NCI-H1417 treated with DMSO at 0.1 percent for 48 hours (cell line): ENCODE measurements around the gene ANTXR1.

Experiments
- DNase-seq: peaks from one replicate; lab custom pipeline; 2025; lab: John Stamatoyannopoulos, UW

ANTXR1 gene

DNA sequence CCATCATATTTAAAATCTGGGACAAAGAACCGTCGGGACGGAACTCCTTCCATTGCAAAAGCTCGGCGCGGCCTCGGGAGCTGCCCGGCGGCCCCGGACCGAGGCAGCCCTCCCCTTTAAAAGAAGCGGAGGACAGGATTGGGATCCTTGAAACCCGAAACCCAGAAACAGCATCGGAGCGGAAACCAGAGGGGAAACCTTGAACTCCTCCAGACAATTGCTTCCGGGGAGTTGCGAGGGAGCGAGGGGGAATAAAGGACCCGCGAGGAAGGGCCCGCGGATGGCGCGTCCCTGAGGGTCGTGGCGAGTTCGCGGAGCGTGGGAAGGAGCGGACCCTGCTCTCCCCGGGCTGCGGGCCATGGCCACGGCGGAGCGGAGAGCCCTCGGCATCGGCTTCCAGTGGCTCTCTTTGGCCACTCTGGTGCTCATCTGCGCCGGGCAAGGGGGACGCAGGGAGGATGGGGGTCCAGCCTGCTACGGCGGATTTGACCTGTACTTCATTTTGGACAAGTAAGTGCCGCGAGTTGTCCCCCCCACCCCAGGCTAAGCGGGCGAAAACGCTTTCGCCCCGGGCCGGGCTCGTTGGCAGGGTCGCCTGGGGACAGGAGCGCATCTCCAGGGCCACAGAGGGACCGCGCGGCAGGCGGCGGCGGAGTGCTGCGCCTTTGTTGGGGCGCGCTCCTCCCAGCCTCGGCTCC lies at the start of gene ANTXR1:
Gene ANTXR1 (plus strand): TSS at position 38 of the 698 bp plus-strand sequence. CDS start 321 bp downstream, at position 359.
- DNase-seq = peak; percentile 32

DNA sequence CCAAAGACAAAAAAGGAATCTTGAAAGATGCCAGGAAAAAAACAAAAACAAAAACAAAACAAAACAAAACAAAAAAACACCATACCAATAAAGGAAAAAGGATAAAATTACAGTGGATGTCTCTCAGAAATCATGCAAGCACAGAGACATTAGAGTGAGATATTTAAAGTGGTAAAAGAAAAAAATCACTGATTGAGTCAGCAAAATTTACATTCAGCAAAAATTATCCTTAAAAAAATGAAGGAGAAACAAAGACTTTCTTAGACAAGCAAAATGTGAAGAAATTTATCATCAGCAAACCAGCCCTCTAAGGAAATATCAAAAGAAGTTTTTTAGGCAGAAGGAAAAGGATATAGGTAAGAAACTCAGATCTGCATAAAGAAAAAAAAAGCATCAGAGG lies 48.7 kb upstream of the ANTXR1 start:
- DNase-seq = no peak

DNA sequence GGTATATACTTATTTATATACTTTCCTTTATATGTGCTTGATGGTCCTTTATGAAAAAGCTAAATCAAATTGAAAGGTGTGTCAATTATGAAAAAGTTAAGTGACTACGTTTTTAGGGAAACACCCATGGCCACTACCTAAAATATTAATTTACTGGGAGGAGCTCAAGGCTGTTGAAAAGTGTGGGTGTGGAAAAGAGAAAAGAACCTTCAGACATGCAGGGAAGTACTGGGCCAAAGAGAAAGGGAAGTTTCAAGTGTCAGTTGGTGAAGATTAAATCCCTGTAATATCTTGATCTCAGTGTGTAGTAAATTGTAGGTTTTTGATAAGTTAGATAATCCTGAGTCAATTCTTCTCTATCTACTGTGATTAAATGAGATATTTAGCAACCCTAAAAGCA lies 44.8 kb upstream of the ANTXR1 start:
- DNase-seq = no peak

DNA sequence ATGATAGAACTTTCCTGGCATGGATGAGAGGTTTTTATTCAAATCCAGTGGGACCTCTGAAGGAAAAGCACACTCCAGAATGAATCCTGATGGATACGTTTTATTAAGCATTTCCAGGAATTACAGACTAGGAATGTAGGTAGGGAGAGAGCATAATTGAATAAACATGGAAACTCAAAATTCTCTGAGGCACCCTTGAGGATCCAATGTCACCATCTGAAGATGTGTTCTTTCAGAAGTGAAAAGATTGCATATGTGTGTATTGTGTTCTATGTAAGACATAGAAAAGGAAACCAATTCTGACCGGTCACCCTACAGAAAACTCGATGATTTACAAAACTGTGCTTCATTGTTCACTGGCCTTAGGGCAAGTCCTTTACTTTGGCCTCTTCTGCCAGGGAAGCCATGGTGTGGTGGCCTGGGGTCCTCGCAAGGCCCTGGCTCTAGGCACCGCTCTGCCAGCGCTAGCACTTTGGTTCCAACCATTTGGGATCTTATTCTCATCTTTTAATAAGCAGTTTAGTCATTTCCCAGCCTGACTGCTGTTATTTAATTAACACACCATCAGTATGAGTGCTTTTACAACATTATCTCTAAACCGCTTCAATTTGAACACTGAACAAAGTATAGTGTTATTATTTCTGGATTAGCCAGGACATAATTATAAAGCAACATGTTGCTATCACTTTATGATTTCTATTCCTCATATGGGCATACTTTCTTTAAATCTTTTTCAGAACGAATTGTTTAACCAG lies 43.1 kb upstream of the ANTXR1 start:
- no peak for DNase-seq

DNA sequence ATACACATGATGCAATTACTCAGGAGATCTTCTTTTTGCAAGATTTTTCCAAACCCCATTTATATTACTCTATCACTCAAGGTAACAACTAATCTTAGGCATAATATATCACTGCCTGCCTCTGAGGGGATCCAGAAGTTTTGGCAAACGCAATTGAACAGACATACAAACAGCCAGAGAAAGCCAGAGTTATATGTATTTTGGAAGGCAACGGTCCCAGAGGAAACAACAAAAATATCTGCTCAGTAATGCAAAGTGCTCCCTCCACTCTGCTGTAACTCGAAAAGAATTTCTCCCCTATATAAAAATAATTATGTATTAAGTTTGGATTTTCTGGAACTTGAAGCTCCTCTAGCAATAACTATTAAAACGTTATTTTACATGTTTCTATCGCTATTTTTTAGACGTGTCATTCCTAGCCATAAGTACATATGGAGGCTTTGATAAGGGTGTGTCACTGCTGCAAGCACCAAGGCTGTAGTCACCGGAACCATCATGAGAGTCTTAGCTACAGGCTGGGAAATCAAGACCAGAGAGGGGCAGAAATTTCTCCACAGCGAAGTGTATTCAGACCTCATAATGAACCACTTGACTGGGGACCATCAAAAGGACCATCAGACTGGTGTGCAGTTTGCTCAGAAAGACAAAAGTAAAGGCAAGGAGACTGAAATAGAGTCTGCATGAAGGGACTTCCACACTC lies 42.3 kb upstream of the ANTXR1 start:
- no peak for DNase-seq

DNA sequence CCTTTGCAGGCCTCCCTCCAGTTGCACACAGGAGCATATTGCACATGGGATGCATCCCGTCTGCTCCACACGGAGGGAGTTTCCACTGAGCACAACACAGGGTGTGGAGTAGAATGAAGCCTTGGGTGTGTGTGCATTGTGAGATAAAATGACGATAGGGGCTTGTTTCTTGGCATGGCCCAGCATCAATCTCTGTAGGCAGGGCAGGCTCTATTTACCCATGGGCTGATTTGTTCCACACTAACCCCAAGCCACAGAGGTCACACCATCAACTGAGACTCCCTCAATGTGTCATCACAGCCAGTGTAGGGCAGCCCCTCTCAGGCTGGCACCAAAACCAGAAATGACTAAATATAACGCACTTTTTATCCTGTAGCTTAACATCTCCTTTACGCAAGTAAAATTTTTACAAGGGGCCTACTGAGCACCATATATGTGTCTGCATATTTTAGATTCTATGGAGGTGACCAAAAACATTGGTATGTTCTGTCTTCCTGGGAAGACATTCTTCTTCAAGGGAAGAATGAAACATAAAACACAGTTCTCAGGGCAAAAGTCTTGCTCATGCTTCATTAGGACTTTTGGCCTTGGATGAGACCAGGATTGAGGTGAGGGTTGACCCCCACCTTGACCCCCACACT lies 41.3 kb upstream of the ANTXR1 start:
- no peak for DNase-seq

DNA sequence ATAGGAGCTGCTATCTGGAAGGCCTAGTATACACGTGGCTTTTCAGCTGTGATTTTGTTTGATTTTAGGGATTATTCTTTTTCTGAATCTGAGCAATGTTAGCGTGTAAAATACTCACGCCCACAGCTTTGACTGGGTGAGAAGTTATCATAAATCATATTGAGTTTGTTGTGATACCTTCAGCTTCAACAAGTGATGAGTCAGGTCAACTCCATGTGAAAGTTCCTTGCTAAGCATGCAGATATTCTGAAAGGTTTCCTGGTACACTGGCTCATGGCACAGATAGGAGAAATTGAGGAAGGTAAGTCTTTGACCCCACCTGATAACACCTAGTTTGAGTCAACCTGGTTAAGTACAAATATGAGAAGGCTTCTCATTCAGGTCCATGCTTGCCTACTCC lies 38.7 kb upstream of the ANTXR1 start, which contains the start of gene GKN1:
Gene GKN1 (plus strand): TSS at position 386 of the 400 bp plus-strand sequence. CDS start 42 bp downstream, outside the sequence.
- DNase-seq = no peak

DNA sequence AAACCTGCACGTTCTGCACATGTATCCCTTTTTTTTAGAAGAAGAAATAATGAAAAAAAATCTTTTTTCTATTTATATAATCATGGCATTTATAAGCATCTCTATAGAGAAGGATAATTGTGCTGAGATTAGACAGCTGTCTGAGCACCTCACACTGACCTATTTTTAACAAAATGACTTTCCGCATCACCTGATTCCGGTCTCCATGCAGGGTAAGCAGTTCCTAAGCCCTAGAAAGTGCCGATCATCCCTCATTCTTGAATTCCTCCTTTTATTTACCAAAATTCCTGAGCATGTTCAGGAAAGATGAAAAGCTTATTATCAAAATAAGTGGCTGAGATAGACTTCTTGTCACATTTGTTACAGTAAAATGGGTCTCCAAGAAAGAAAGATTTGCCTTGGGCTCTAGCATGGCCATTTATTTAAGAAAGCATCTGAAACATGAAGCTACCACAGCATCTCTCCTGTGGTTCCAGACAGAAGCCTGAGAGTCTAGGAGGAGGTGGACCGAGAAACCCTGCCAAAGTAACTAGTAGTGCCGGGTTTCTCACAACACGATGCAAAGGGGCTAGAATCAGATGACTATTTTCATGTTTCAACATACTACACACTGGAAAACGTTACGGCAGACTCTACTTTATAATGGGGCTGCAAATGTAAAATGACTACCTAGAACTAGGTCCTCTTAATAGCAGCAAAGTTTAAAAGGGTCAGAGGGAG lies 37.9 kb upstream of the ANTXR1 start:
- no peak for DNase-seq

DNA sequence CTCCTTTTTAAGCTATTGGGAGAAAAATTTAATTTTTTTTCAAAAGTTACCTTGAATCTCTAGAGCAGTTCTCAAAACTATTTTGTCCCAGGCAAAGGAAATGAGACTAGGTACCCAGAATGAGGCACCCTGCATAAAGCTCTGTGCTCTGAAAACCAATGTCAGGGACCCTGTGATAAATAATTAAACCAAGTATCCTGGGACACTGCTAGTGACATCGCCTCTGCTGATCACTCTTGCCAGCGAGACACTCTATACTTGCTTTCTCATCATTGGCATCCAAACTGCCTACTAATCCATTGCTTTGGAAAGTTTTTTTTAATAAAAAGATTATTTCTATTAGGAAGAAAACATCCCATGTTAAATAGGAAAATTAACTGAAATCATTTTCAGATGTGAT lies 37.1 kb upstream of the ANTXR1 start:
- DNase-seq = no peak

DNA sequence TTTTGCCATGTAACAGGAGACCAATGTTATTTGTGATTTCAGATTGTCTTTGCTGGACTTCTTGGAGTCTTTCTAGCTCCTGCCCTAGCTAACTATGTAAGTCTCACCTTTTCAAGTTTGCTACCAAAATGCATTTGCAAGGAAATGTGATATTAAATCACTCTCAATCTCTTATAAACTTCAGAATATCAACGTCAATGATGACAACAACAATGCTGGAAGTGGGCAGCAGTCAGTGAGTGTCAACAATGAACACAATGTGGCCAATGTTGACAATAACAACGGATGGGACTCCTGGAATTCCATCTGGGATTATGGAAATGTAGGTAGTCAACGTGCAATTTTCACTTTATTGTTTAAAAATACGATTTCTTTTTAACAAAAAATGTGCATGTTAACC lies 35.5 kb upstream of the ANTXR1 start:
- no peak for DNase-seq

DNA sequence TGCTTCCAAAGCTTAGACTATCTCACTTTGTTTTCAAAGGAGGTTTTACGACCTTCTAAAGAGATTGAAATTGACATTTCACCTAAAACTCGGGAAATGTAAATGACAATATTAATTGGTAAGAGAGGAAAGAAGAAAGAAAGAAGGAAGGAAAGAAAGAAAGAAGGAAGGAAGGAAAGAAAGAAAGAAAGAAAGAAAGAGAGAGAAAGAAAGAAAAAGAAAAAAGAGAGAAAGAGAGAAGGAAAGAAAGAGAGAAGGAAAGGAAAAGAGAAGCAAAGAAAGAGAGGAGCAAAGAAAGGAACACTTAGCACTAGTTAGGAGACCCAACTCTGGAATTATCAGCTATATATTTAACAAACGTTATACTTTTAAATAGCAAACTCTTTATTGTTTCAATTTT lies 34.9 kb upstream of the ANTXR1 start:
- no peak for DNase-seq

DNA sequence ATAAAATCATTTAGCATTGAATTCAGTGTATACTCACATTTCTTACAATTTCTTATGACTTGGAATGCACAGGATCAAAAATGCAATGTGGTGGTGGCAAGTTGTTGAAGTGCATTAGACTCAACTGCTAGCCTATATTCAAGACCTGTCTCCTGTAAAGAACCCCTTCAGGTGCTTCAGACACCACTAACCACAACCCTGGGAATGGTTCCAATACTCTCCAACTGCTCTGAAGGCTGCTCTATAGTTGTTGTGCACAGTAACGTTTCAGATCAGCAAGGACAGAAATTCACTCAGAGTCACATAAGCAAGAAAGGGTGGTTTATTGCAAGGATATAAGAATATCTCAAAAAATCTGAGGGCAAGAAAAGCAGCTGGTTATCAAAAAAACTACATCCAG lies 32.0 kb upstream of the ANTXR1 start:
- no peak for DNase-seq

DNA sequence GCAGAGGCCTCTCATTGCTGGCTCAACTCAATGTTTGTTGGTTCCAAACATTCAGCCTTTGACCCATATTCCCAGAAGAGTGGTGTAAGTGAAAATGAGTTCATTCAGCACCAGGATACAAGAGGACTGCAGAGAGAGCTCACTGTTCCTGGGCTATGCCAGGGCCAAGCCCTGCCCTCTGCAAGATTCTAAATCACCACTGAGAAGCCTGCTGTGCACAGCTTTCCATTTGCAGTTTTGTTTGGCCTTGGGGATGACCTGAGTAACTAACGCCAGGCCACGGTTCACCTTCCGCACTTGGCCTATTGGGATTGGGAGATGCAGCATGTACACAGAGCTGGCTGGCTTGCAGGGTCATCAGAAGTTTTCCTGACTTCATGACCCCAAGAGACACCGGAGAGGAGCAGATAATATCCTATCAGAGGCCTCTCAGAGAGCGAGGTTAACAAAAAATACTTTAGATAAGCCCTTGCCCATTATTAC lies 25.9 kb upstream of the ANTXR1 start:
- no peak for DNase-seq

DNA sequence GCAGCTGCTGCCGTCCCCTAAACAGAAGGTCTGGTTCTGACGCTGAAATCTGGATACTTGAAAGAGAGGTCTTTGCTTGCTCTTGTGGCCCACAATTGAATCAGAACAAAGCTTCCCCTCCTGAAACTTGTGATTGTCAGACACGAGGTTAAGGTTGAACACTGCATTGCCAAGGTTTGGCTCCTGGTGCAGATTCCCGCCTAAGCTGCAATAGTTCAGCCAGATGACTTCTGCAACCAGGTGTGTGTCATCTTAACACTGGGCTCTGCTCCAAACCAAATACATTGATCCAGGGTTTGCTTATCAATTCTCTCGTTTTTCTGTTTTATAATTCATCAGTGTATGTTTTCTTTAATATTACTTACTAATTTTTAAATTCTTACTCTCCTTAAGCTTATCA lies 23.9 kb upstream of the ANTXR1 start:
- no peak for DNase-seq

DNA sequence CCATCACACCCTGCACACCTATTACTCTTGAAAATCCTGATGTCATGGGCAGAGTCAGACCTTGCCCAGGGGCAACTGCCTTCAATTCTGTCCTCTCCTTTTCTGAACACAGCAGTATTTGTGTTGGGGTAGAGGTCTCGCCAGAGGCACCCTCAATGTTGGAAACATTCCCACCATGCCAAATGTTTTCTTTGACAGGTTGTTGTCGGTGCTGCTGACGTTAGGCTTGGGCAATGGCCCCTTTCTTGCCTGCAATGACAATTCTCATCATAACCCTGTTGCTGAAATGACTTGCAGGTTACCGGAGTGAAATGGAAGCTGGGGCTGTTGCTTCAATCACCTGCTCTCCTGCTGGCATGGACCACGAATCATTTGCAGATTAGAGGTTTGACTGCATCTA lies 20.6 kb upstream of the ANTXR1 start:
- no peak for DNase-seq

DNA sequence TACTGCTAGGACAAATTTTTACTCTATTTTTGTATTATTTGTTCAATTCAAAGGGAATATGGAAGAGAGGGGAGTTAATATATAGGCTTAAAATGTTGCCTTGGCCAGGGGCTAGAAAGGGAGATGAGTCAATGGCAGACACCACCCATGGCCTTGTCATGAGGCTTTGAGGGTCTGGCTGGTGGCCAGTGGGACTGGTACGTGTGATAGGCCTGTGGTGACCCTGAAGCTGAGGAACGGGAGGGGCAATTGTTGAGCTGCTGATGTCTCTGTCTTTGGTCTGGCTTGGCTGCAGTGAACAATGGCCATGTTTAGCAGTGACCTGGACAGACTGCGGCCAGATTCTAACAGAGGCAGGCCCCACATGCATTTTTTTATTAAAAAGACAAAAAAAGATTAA lies 20.0 kb upstream of the ANTXR1 start:
- DNase-seq = no peak

DNA sequence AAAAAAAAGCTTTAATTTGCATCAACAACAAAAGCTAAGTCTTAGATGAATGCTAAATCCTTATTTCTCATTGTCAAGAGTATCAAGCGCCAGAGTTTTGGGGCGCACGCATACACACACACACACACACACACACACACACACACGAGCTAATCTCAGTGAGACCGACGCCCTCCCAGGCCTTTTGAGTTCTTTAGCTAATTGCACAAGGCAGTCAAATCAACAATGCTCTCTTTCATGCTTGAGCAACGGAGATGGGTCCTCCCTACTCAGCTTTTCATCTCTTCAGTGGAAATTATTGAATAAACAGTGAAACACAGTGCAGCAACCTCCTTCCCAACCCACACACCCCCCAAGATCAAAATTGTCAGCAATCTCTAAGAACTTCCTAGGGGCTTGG lies 19.3 kb upstream of the ANTXR1 start:
- no peak for DNase-seq

DNA sequence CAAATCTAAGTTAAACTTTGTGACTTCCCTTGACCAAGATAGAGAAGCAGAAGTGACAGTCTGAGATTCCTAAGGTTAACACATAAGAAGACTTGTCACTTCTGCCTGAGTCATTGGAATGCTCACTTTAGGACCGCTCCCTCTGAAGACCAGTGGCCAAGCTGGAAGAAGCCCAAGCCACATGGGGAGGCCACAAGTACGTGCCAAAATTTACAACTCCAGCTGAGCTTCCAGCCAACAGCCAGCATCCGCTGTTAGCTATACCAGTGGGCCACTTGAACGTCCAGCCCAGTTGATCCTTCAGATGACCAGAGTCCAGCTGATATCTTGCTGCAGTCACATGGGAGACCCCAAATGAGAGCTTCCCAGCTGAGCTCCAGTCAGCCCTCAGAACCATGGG lies 18.1 kb upstream of the ANTXR1 start:
- DNase-seq = no peak

DNA sequence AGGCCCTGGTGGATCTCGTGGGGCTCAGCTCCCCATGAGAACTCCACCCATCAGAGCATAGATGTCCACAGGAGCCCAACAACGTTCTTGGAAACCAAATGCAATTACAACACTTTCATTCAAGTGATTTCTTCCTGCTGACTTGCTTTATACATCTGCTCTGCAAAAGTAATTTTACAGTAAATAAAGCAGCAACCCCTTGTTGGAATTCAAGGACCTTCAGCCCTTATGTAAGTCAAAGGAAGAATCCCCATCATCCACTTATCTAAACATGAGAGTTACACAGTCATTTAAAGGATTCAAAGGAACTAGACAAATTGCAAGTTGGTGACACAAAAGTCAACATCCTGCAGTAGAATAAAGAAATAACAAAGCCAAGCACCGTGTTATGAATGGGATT lies 17.1 kb upstream of the ANTXR1 start:
- DNase-seq = no peak

DNA sequence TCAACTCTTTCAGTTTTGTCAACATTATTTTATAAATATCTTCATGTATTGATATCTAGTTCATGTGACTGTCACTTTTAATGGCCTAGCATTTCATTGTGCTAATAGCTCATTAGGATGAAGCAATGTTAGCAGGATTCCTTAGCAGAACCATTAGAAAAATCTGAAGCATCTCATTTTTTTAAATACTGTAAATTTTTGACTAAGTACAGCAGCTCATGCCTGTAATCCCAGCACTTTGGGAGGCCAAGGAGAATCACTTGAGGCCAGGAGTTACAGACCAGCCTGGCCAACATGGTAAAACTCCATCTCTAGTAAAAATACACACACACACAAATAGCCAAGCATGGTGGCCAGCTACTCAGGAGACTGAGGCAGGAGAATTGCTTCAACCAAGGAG lies 15.6 kb upstream of the ANTXR1 start:
- DNase-seq = no peak

DNA sequence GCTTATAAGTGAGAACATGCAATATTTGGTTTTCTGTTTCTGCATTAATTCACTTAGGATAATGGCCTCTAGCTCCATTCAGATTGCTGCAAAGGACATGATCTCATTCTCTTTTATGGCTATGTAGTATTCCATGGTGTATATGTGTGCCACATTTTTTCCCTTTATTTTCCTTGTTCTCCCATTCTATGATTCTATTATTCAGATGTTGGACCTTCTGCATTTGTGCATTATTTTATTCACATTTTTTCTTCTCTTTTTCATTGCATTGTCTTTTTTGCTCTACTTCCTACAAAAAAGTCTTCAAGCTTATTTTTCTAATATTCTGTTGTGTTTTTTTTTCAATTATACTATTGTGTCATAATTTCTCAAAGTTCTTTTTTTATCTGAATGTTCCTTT lies 11.1 kb upstream of the ANTXR1 start:
- no peak for DNase-seq

DNA sequence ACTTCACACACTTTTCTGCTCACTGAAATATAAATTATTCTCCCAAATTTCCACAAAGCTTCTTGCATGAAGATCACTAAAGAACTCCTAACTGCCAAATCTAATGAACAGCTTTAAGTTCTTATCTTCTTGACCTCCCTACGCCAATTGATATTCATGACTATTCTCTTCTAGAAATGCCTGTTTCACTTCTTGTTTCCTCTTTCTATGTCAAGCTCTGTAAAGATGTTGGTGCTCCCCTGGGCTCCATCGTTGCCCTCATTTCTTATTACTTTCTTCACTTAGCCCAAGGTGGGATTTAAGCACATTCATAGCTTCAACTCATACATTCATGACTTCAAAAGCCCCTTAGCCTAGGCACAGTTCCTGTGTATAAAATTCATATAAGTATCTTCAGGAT lies 9.2 kb upstream of the ANTXR1 start:
- DNase-seq = no peak
